SU-DHL-6 (cell line): Measurements from ENCODE around the gene NBEAL1.
"Not testable (repeated sequence)": the region's sequence is repeated elsewhere in the genome, so short reads cannot be mapped to it uniquely, and the experiment has no call there.

ENCODE experiments used
- H2AFZ ChIP-seq: fragments of 200-600 bp; sonication (generic); 2 replicates; pipeline ENCODE4 v1.6.1; 2014; ENCODE audit warnings: low read depth, mild to moderate bottlenecking, moderate library complexity, mixed read lengths, antibody characterized with exemption, low read length; ENCODE audit not compliant: severe bottlenecking
- H3F3A ChIP-seq: fragments of 200-600 bp; shearing (Covaris generic); 2 replicates; pipeline ENCODE4 v1.6.0; 2016; ENCODE audit warnings: antibody characterized with exemption, mild to moderate bottlenecking; ENCODE audit not compliant: insufficient read depth
- H3K27ac ChIP-seq: fragments of 200-600 bp; sonication (generic); 2 replicates; pipeline ENCODE4 v1.5.1; 2016; ENCODE audit warnings: low read depth, mild to moderate bottlenecking, low read length, moderate library complexity, mixed read lengths
- H3K27me3 ChIP-seq: fragments of 200-600 bp; sonication (generic), shearing (Covaris generic); 2 replicates; pipeline ENCODE4 v1.6.0; 2014; ENCODE audit warnings: mild to moderate bottlenecking, low read length
- H3K36me3 ChIP-seq: fragments of 200-600 bp; sonication (generic); 2 replicates; pipeline ENCODE4 v1.6.1; 2014; ENCODE audit warnings: mild to moderate bottlenecking, low read length, mixed read lengths
- H3K4me2 ChIP-seq: fragments of 300-600, 200-600 bp; shearing (Covaris generic), sonication (generic); 2 replicates; pipeline ENCODE4 v1.6.0; 2014; ENCODE audit warnings: low read length, low read depth, mild to moderate bottlenecking; ENCODE audit not compliant: poor library complexity, severe bottlenecking
- H3K4me3 ChIP-seq: fragments of 200-600 bp; sonication (generic); 2 replicates; pipeline ENCODE4 v1.5.1; 2014; ENCODE audit warnings: antibody characterized with exemption, low read length, mild to moderate bottlenecking, mixed read lengths; ENCODE audit not compliant: insufficient read depth, poor library complexity, severe bottlenecking
- H3K79me2 ChIP-seq: fragments of 200-600 bp; sonication (generic); 2 replicates; pipeline ENCODE4 v1.6.1; 2014; ENCODE audit warnings: mild to moderate bottlenecking, low read length, moderate library complexity; ENCODE audit not compliant: insufficient read depth
- H3K9ac ChIP-seq: fragments of 200-600 bp; sonication (generic); 2 replicates; pipeline ENCODE4 v1.7.0; 2014; ENCODE audit warnings: mild to moderate bottlenecking, low read length
- H3K9me2 ChIP-seq: fragments of 200-600 bp; sonication (generic); replicated peaks from 2 replicates; pipeline ENCODE4 v1.6.1; 2014; ENCODE audit warnings: low read length; ENCODE audit not compliant: insufficient read depth
- H3K9me3 ChIP-seq: fragments of 200-600 bp; sonication (generic); 2 replicates; pipeline ENCODE4 v1.6.1; 2014; ENCODE audit warnings: low read length, mixed read lengths; ENCODE audit not compliant: insufficient read depth
- H4K20me1 ChIP-seq: fragments of 200-600 bp; sonication (generic); 2 replicates; pipeline ENCODE4 v1.6.1; 2014; ENCODE audit warnings: low read depth, mild to moderate bottlenecking, antibody characterized with exemption, low read length, moderate library complexity, mixed read lengths
- CTCF ChIP-seq: fragments of 200-600 bp; sonication (generic); IDR thresholded peaks from one replicate; pipeline ENCODE4 v1.5.1; 2017; ENCODE audit warnings: antibody characterized with exemption, mild to moderate bottlenecking, low read length, moderate library complexity; ENCODE audit not compliant: insufficient read depth, poor library complexity, severe bottlenecking
- EZH2phosphoT487 ChIP-seq: fragments of 200-600 bp; sonication (generic), shearing (Covaris generic); conservative IDR thresholded peaks from 2 replicates; pipeline ENCODE4 v1.6.1; 2018; ENCODE audit warnings: mild to moderate bottlenecking, antibody characterized with exemption, low read length, moderate library complexity, mixed read lengths

The NBEAL1 gene

GRCh38 chr2:203170502-203170901 lies 155.8 kb downstream of the NBEAL1 start:
- TF ChIP-seq EZH2phosphoT487: no peak
- TF ChIP-seq CTCF: no peak
- no peak overlapping the region for H2AFZ ChIP-seq
- H3K9ac ChIP-seq: no peak overlapping the region
- H4K20me1 ChIP-seq: no peaks in the 10 kb centered on the region
- no peaks in the 10 kb centered on the region for H3K9me2 ChIP-seq
- H3K4me2 ChIP-seq: no peak overlapping the region
- no peak overlapping the region for H3K4me3 ChIP-seq
- H3F3A ChIP-seq: no peaks in the 10 kb centered on the region
- no peaks in the 10 kb centered on the region for H3K9me3 ChIP-seq
- H3K27ac ChIP-seq: no peak overlapping the region
- no peaks in the 10 kb centered on the region for H3K27me3 ChIP-seq
- H3K79me2 ChIP-seq: no peaks in the 10 kb centered on the region
- H3K36me3 ChIP-seq: no peaks in the 10 kb centered on the region

GRCh38 chr2:203175371-203175770 lies 160.7 kb downstream of the NBEAL1 start:
- Histone ChIP-seq H3K27ac (no peak overlapping the region), H3K9me2 (no peaks in the 10 kb centered on the region), H2AFZ (no peak overlapping the region), H3K36me3 (no peaks in the 10 kb centered on the region), H3K9me3 (no peaks in the 10 kb centered on the region), H3K79me2 (no peaks in the 10 kb centered on the region), H3K27me3 (no peaks in the 10 kb centered on the region), H3K4me3 (no peak overlapping the region), H3K4me2 (no peak overlapping the region), H3F3A (no peaks in the 10 kb centered on the region), H4K20me1 (no peaks in the 10 kb centered on the region), H3K9ac (no peak overlapping the region)
- no peak for TF ChIP-seq EZH2phosphoT487
- TF ChIP-seq CTCF: no peak

- no peaks in the 10 kb centered on the region for H3F3A ChIP-seq
- no peaks in the 10 kb centered on the region for H3K79me2 ChIP-seq
- H3K27me3 ChIP-seq: no peaks in the 10 kb centered on the region
- H3K4me2 ChIP-seq: no peak overlapping the region
- no peaks in the 10 kb centered on the region for H3K9me2 ChIP-seq
- H2AFZ ChIP-seq: no peak overlapping the region
- H4K20me1 ChIP-seq: no peaks in the 10 kb centered on the region
- no peaks in the 10 kb centered on the region for H3K9me3 ChIP-seq
- H3K27ac ChIP-seq: no peak overlapping the region
- H3K36me3 ChIP-seq: no peaks in the 10 kb centered on the region
- no peak overlapping the region for H3K4me3 ChIP-seq
- TF ChIP-seq EZH2phosphoT487 (no peak), CTCF (no peak)
- H3K9ac ChIP-seq: no peak overlapping the region
These were observed 162.7 kb downstream of the NBEAL1 start for GRCh38 chr2:203177361-203177760.

- Histone ChIP-seq H2AFZ (no peak overlapping the region), H3K27ac (no peak overlapping the region), H3K79me2 (no peaks in the 10 kb centered on the region), H3K9ac (no peak overlapping the region), H3K36me3 (no peaks in the 10 kb centered on the region), H3K9me3 (no peaks in the 10 kb centered on the region), H3K9me2 (no peaks in the 10 kb centered on the region), H3K27me3 (no peaks in the 10 kb centered on the region), H4K20me1 (no peaks in the 10 kb centered on the region), H3K4me3 (no peak overlapping the region), H3F3A (no peaks in the 10 kb centered on the region), H3K4me2 (no peak overlapping the region)
- TF ChIP-seq EZH2phosphoT487: no peak
- TF ChIP-seq CTCF: no peak
These were observed 171.2 kb downstream of the NBEAL1 start for GRCh38 chr2:203185864-203186263.

- H3F3A ChIP-seq, H3K9me2 ChIP-seq, H3K36me3 ChIP-seq, H3K27ac ChIP-seq, H3K4me3 ChIP-seq, H3K9me3 ChIP-seq, H3K79me2 ChIP-seq, H3K9ac ChIP-seq, H4K20me1 ChIP-seq, H3K4me2 ChIP-seq, H3K27me3 ChIP-seq, H2AFZ ChIP-seq: not testable (repeated sequence)
These were observed 175.9 kb downstream of the NBEAL1 start for GRCh38 chr2:203190547-203190946.
